NCI-H2196 treated with DMSO at 0.1 percent for 48 hours (cell line): ENCODE results near the gene CAPN1.
"Not testable (repeated sequence)": the region's sequence is repeated elsewhere in the genome, so short reads cannot be mapped to it uniquely, and the experiment has no call there.

Experiments used
- DNase-seq: peaks from one replicate; lab custom pipeline; 2025; ENCODE audit not compliant: unreplicated experiment; lab: John Stamatoyannopoulos, UW

The CAPN1 gene

DNA sequence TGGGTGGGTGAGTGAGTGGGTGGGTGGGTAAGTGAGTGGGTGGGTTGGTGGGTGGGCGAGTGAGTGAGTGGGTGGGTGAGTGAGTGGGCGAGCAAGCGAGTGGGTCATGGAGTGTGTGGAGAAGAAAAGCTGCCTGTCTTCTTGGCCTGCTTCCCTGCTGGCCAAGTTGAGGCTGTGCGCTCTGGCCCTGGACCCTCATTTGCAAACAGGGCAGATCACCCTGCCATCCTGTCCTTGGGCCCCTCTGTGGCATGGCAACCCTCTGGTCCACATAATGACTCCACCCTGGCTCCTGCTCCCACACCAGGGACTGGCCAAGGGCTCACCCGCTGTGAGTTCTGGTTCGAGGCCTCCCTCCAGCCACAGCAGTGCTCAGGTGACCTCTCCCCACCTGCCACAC lies 35.1 kb downstream of the CAPN1 start:
- DNase-seq = no peak

DNA sequence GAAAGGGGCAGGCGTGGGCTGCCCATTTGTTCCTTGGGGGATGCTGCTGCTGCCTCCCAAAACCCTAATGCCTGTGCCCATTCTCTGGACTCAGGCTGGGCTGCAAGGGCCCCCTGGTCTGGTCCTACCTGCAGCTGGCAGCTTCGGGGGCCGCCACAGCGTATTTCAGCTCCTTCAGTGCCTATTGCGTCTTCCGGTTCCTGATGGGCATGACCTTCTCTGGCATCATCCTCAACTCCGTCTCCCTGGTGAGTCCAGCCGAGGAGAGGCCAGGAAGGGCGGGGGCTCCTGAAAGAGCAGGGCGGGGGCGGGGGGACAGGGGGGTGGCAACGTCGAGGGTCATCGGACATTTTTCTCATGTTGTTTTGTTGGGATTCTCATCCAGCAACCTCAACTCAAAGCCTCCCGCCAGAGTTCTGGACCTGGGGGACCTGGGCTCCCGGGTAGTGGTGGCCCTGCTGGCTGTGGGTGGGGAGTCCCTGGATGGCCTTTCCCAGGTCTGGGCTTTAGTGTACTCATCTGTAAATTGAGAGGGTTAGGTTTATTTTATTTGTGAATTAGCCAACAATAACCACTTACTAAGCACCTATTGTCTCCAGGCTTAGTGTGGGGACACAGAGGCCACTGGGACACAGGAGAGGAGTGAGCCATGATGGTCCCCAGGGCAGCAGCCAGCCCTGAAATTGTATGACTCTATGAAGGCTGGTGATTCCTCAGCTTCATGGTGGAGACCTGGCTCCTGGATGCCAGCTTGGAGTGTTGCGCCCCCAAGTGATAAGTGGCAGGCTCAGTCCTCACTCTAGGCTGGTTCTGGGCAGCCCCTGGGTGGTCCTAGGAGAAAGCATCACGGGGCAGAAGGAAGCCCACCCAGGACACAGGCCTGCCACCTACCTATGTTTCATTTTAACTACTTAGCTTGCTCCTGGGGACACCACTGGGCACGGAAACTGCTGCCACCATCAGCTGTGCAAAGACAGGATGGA lies 36.0 kb downstream of the CAPN1 start:
- no peak for DNase-seq

DNA sequence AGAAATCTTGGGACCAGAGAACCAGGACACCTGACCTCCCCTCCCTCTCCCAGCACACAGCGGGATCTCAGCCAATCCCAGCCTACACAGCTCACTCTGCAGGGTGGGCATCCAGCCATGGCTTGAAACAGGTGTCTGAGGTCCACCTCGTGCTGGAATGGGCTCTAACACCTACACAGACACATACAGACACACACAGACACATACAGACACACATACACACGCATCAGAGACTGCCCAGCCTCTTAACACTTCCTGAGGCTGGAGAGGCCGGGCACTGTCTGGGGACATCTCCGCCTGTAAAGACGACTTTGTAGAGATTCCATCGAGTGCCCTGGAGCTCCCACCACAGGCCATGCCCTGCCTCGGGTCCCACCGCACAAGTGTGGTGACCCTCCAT lies 36.7 kb downstream of the CAPN1 start:
- DNase-seq = no peak

DNA sequence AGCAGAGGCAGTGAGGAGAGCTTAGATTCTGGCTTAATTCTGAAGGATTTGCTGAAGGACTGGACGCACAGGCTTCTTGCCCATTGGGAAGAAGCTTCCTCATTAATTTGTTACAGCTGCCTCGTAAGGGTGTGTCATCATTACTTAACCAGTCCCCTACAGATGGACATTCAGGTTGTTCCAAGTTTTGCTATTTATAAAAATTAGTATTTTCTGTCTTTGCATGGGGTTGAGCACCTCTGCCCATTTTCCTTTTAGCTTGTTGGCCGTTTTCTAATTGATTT lies 38.1 kb downstream of the CAPN1 start:
- no peak for DNase-seq

DNA sequence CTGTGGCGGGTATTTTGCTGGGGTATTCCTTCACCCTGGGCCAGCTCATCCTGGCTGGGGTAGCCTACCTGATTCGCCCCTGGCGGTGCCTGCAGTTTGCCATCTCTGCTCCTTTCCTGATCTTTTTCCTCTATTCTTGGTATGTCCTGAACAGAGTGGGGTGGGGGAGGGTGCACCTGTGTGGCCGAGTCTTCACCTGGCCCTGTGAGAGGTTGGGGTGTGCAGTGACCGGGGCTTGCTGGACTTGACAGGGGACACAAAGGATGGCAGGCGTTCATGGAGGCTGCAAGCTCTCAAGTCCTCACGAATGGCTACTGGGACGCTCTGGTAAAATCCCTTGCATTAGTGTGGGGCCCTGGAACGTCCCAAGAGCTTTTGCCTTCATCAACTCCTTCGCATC lies 39.3 kb downstream of the CAPN1 start:
- DNase-seq = no peak

DNA sequence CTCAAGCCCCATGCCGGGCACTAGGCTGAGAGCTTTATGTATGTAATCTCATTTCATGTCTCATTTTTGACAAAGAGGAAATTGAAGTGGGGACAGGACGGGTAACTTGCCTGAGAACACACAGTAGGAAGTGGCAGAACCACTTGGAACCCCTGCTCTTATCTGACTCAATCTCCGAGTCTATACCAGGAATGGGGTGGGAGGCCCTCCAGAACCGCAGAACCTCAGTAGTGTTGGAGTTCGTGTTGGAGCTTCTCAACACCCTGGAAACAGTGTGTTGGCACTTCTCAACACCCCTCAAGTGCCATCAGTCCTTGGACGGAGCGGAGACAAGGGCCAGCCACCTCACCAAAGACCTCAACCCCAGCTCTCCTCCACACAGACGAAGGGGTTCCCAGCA lies 41.3 kb downstream of the CAPN1 start:
- DNase-seq = no peak

DNA sequence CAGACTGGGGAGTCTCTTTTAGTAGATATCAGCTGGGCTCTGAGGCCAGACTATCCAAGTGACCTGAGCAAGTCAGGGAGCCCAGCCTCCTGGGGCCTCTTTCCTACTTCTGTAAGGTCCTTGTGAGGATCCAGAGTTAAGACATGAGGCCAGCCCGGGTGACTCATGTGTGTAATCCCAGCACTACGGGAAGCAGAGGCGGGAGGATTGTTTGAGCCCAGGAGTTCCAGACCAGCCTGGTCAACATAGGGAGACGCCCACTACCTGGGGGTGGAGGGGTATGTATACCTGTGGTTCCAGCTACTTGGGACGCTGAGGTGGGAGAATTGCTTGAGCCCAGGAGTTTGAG lies 43.2 kb downstream of the CAPN1 start:
- no peak for DNase-seq

DNA sequence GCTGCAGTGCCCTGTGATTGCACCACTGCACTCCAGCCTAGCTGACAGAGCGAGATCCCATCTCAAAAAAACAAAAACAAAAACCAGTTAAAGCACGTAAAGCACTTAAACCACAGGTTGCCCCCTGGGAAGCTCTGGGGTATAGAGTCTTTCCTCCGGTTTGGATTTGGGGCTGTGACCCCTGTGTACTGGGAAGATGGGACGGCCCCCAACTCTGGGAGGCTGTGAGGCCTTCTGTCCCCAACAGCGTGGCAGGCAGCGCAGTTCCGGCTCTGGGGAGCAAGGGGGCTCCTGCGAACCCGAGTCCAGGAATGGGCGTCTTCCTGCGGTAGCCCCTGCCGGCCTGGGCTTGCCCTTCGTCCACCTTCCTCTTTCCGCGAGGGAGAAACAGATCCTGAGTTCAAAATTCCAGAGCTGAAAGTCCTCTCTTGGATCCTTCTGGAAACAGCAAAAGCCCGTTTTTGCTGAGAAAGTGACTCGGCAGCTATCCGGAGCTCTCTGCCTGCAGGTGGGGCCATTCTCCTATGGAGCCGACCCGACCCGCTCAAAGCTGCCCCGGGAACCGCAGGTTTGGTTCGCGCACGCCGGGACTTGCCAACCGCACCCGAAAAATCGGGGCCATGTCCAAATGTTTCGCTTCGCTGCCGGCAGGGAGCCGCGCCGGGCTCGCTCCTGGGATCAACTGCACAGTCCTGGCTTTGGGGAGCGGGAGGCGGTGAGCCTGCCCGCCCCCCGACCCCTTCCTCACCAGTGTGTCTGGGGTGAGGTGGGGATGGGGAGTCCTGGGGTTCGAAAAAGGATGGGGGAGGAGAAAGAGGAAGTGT lies 43.8 kb downstream of the CAPN1 start:
- DNase-seq = no peak

DNA sequence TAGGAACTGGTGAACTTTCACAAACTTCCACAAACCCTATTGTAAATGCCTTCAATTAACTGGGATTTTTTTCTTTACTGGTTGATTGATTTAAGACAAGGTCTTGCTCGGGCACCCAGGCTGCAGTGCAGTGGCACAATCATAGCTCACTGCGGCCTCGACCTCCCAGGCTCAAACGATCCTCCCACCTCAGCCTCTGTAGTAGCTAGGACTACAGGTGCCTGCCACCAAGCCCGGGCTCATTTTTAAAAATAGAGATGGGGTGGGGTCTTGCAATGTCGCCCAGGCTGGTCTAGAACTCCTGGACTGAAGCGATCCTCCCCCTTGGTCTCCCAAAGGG lies 44.3 kb downstream of the CAPN1 start:
- no peak for DNase-seq

DNA sequence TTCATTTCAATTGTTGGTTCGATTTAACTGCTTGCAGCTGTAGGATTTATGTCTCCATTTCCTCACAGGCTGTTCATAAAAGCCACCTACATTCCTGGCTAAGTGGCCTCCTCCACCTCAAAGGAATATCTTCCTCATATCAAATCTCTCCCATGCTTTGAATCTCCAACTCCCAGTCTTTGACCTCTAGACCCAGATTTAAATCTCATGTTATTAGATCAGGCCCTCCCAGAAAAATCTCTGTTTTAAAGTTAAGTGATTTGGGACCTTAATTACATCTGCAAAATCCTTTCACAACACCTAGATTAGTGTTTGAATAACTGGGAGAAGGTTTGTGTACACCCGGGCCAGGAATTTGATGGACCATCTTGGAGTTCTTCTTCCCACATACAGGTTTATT lies 46.2 kb downstream of the CAPN1 start:
- no peak for DNase-seq

DNA sequence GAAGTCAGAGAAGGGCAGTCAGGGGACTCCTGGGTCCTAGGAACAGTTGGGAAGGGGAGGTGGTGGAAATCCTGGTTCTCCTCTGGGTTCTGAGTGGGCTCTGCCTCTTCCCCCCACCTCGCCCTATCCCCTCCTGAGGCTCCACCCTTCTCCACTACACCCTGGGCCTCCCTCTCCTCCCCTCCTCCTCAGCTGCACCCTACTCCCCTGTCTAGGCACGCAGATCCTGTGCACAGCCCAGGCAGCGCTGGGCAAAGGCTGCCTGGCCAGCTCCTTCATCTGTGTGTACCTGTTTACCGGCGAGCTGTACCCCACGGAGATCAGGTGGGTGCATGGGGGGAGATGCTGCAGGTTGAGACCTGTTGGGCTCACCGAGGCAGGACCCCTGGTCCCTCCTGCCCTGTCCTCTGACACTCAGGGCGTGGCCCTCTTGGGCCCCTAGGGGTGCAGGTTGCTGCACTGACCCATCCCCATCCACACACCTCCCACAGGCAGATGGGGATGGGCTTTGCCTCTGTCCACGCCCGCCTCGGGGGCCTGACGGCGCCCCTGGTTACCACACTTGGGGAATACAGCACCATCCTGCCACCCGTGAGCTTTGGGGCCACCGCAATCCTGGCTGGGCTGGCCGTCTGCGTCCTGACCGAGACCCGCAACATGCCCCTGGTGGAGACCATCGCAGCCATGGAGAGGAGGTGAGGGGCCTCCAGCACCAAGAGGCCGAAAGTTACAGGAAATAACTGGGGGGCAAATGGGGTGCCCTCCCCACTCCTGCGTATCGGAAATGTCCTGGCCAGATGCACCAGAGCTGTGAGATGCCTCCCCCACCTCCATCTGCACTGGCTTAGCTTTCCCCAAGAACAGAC lies 54.7 kb downstream of the CAPN1 start:
- no peak for DNase-seq

DNA sequence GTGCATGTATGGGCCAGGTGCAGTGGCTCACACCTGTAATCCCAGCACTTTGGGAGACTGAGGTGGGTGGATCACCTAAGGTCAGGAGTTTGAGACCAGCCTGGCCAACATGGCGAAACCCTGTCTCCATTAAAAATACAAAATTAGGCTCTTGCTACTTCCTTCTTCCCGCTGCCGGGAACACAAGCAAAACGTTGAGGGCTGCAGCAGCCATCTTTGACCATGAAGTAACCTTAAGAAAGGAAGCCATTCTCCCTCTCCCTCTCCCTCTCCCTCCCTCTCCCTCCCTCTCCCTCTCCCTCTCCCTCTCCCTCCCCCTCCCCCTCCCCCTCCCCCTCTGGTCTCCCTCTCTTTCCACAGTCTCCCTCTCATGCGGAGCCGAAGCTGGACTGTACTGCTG lies 56.6 kb downstream of the CAPN1 start:
- not testable (repeated sequence) for DNase-seq

DNA sequence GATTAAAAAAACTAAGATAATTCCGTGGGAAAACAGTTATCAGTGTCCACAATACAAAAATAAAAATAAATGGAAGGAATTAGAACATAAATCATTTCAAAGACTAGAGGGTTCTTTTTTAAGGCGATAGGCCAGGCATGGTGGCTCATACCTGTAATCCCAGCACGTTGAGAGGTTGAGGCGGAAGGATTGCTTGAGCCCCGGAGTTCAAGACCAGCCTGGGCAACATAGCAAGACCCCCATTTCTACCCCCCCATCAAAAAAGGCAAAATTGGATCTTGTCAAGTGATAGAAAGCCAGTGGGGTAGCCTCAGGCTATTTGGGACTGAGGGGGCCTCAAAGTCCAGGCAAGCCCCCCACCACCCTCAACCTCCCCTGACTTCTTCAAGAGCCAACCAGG lies 59.4 kb downstream of the CAPN1 start:
- DNase-seq = no peak

DNA sequence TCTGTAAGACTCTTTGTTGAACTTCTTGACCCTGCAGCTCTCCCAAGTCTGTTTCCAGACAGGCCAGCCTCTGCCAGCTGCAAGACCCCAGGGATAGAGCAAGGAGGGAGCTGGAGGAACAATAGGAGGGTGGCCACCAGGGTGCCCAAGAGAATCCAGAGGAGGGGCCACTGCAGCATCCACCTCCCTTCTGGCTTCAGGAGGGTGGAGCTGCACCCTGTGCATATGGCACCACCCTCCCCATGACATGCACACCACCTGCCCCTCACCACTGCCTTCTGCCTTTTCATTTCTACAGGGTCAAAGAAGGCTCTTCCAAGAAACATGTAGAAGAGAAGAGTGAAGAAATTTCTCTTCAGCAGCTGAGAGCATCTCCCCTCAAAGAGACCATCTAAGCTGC lies 60.0 kb downstream of the CAPN1 start:
- DNase-seq = no peak

DNA sequence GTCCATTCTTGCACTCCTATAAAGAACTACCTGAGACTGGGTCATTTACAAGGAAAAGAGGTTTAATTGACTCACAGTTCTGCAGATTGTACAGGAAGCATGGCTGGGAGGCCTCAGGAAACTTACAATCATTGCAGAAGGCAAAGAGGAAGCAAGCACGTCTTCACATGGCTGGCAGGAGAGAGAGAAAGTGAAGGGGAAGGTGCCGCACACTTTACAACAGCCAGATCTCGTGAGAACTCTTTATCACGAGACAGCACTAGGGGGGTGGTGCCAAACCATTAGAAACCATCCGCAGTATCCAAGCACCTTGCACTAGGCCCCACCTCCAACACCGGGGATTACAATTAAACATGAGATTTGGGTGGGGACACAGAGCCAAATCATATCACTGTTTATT lies 60.7 kb downstream of the CAPN1 start:
- DNase-seq = no peak

DNA sequence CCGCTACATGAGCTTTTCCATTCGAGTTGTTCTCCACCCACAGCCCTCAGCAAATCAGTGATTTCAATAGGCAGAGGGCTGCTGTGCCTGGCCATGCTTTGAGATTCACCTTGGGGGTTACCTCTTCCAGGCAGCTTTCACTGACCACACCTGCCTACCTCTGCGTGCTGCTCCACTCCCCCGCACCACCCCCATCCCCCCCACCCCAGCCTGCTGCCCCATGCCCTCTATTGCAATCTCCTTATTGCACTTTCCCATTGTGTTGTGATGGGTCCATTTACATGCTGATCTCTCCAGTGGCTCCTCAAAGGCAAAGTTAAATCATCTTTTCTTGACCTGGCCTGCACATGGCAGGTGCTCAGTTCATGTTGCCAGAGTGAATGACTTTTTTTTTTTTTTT lies 62.1 kb downstream of the CAPN1 start:
- no peak for DNase-seq

DNA sequence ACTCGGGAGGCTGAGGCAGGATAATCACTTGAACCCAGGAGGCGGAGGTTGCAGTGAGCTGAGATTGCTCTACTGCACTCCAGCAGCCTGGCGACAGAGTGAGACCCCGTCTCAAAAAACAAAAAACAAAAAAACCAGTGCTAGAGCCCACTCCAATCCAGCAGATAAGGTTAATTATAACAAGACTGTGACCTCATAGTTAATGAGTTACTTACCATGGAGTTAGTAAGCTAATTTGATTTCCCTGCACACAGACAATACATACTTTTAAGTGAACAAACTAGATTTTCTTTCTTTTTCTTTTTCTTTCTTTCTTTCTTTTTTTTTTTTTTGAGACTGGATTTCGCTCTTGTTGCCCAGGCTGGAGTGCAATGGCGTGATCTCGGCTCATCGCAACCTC lies 63.3 kb downstream of the CAPN1 start:
- DNase-seq = not testable (repeated sequence)

DNA sequence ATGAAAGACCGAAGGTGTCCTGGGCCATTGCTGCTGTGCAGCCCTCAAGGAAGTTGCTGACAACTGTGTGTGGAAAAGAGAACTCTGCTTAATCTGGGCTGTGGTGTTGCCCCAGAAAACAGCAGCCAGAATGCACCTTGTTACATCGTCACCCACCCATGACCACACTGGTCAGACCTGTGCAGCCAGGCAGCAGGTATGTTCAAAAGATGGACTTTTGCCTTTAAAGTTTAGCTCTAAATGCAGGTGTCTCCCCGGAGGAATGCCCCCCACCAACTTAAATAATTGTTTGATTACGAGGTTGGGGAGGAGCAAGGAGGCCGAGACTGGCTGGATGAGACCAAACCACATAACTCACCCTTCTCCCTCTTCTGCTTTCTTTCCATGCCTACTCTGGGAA lies 64.8 kb downstream of the CAPN1 start:
- no peak for DNase-seq

DNA sequence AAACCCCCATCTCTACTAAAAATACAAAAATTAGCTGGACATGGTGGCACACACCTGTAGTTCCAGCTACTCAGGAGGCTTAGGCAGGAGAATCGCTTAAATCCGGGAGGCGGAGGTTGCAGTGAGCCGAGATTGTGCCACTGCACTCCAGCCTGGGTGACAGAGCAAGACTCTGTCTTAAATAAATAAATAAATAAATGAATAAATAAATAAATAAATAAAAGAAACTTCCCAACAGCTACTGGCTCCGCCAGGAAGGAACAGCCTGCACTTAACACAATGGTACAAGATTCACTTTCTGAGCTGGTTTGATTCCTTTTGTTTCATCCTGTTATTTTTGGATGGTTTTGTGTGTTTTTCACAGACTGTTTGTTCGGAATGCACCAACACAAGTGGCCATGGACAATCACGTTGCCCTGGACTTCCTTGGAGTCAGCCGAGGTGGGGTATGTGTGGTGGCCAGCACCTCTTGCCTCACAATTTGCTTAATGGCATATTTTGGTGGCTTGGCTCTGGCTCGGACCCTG lies 66.5 kb downstream of the CAPN1 start:
- not testable (repeated sequence) for DNase-seq

DNA sequence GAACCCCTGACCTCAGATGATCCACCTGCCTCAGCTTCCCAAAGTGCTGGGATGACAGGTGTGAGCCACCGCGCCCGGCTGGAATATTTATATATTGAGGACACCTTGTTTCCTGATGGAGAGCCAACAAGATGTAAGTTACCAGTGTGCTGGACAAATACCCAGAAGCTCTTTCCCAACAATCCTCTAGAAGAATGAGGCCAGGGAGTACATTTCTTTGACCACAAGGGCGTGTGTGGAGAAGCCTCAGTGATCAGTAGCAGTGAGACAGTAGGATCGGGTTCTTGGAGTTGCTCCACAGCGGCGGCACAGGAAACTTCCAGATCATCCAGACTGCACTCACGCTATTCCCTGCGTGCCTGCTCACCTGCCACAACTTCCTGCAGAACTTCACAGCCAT lies 69.7 kb downstream of the CAPN1 start:
- DNase-seq = no peak

DNA sequence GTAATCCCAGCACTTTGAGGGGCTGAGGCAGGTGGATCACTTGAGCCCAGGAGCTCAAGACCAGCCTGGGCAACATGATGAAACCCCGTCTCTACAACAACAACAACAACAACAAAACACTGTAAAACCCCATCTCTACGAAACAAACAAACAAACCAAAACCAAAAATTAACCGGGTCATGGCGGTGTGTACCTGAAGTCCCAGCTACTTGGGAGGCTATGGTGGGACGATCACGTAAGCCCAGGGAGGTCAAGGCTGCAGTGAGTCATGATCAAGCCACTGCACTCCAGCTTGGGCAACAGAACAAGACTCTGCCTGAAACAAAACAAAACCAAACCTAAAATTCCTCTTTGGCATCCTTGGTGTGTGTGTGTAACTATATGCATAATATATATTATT lies 73.0 kb downstream of the CAPN1 start:
- no peak for DNase-seq
